WTC11 (cell line): ENCODE measurements around the gene PARL. TPM values are rescaled to one million over a fixed set of nuclear protein-coding genes. Genes with fewer than 3 reads are reported as not detected.

Experiments
- ATAC-seq: fragments of 200-7000 bp; cut with Tn5 transposase; 2 replicates; pipeline ENCODE4 v1.10.0; 2021; ENCODE audit warnings: mild to moderate bottlenecking, moderate library complexity
- Bru-seq: library from RNA; stranded (reverse); fragments of 400-500 nt; gene quantifications from one replicate; lab custom pipeline; 2021; lab: Mats Ljungman, UMichigan
- CTCF ChIA-PET: fragments of 300-600 bp; sonication (Branson Sonifier 250); formaldehyde crosslinking; loops from one replicate; lab custom pipeline; 2021; ENCODE audit warnings: antibody characterized with exemption; lab: Charles Lee
- POLR2A ChIA-PET: fragments of 350-600 bp; sonication (Branson Sonifier 250); formaldehyde crosslinking; loops from one replicate; lab custom pipeline; 2021; ENCODE audit warnings: antibody characterized with exemption; lab: Charles Lee
- DNase-seq: peaks from one replicate; pipeline ENCODE4 v3.0.0; 2021; ENCODE audit warnings: low spot score
- H3K27ac Mint-ChIP-seq: 2 replicates; pipeline ENCODE4 v1.8.0; 2021; ENCODE audit warnings: mixed read lengths
- H3K27me3 Mint-ChIP-seq: 2 replicates; pipeline ENCODE4 v1.8.0; 2021; ENCODE audit warnings: low read depth, mild to moderate bottlenecking, moderate library complexity, mixed read lengths
- H3K36me3 Mint-ChIP-seq: 2 replicates; pipeline ENCODE4 v1.8.0; 2021; ENCODE audit warnings: mixed read lengths
- H3K4me1 Mint-ChIP-seq: 2 replicates; pipeline ENCODE4 v1.8.0; 2022; ENCODE audit warnings: mixed read lengths
- H3K4me3 Mint-ChIP-seq: 2 replicates; pipeline ENCODE4 v1.8.0; 2021; ENCODE audit warnings: mild to moderate bottlenecking, moderate library complexity, mixed read lengths
- H3K9me3 Mint-ChIP-seq: 2 replicates; pipeline ENCODE4 v1.8.0; 2021; ENCODE audit warnings: mixed read lengths
- ATF1 ChIP-seq: sonication (generic); formaldehyde crosslinking; IDR thresholded peaks from 2 replicates; pipeline ENCODE4 v1.8.1; 2023; ENCODE audit warnings: mild to moderate bottlenecking, moderate library complexity, missing genetic modification reagents
- ATF2 ChIP-seq: sonication (generic); formaldehyde crosslinking; IDR thresholded peaks from 2 replicates; pipeline ENCODE4 v1.8.1; 2022; ENCODE audit warnings: low read depth, missing genetic modification reagents, borderline replicate concordance
- EMX1 ChIP-seq: fragments of 250-450 bp; sonication (Bioruptor Pico); IDR thresholded peaks from 2 replicates; pipeline ENCODE4 v1.8.0; 2021; ENCODE audit warnings: mild to moderate bottlenecking
- ESRRA ChIP-seq: sonication (generic); formaldehyde crosslinking; IDR thresholded peaks from 2 replicates; pipeline ENCODE4 v1.8.1; 2022; ENCODE audit warnings: mild to moderate bottlenecking, missing genetic modification reagents, borderline replicate concordance
- FOXP4 ChIP-seq: sonication (generic); formaldehyde crosslinking; IDR thresholded peaks from 2 replicates; pipeline ENCODE4 v1.8.0; 2022; ENCODE audit warnings: mild to moderate bottlenecking, missing genetic modification reagents
- HMGA2 ChIP-seq: fragments of 250-450 bp; sonication (Bioruptor Pico); IDR thresholded peaks from 2 replicates; pipeline ENCODE4 v1.4.0; 2021; ENCODE audit warnings: mild to moderate bottlenecking, moderate library complexity
- IRF2 ChIP-seq: sonication (generic); formaldehyde crosslinking; IDR thresholded peaks from 2 replicates; pipeline ENCODE4 v1.8.0; 2022; ENCODE audit warnings: low read depth, missing genetic modification reagents, borderline replicate concordance
- PRRX2 ChIP-seq: fragments of 250-450 bp; sonication (Bioruptor Pico); IDR thresholded peaks from 2 replicates; pipeline ENCODE4 v1.8.0; 2021; ENCODE audit warnings: mild to moderate bottlenecking
- USF1 ChIP-seq: sonication (generic); formaldehyde crosslinking; IDR thresholded peaks from 2 replicates; pipeline ENCODE4 v1.8.0; 2022; ENCODE audit warnings: mild to moderate bottlenecking, missing genetic modification reagents
- USF2 ChIP-seq: sonication (generic); formaldehyde crosslinking; IDR thresholded peaks from 2 replicates; pipeline ENCODE4 v1.8.1; 2023; ENCODE audit warnings: mild to moderate bottlenecking, missing genetic modification reagents, moderate library complexity
- ZBTB43 ChIP-seq: sonication (generic); formaldehyde crosslinking; IDR thresholded peaks from 2 replicates; pipeline ENCODE4 v1.8.1; 2023; ENCODE audit warnings: mild to moderate bottlenecking, missing genetic modification reagents
- ZNF121 ChIP-seq: sonication (generic); formaldehyde crosslinking; IDR thresholded peaks from 2 replicates; pipeline ENCODE4 v1.8.0; 2023; ENCODE audit warnings: missing genetic modification reagents
- ZNF281 ChIP-seq: sonication (generic); formaldehyde crosslinking; IDR thresholded peaks from 2 replicates; pipeline ENCODE4 v1.8.0; 2023; ENCODE audit warnings: mild to moderate bottlenecking, missing genetic modification reagents
- ZNF317 ChIP-seq: sonication (generic); formaldehyde crosslinking; IDR thresholded peaks from 2 replicates; pipeline ENCODE4 v1.8.1; 2023; ENCODE audit warnings: low read depth, mild to moderate bottlenecking, moderate library complexity, missing genetic modification reagents, borderline replicate concordance
- ZNF423 ChIP-seq: fragments of 250-450 bp; sonication (Bioruptor Pico); IDR thresholded peaks from 2 replicates; pipeline ENCODE4 v2.1.2; 2022; ENCODE audit warnings: mild to moderate bottlenecking, moderate library complexity
- ZNF671 ChIP-seq: fragments of 250-450 bp; sonication (Bioruptor Pico); IDR thresholded peaks from 2 replicates; pipeline ENCODE4 v1.8.0; 2021; ENCODE audit warnings: mild to moderate bottlenecking
- long read RNA-seq, 3 experiments: library from RNA in 1 of 3; library from capped mRNA in 1 of 3; library from polyadenylated mRNA in 1 of 3; unstranded in 2 of 3; stranded (forward) in 1 of 3; transcript quantifications; one replicate each; pipeline ENCODE4 v2.0.0, GENCODE V29; 2021
- total RNA-seq: library from RNA; stranded (reverse); gene quantifications from 3 replicates; pipeline ENCODE4 v1.2.3, GENCODE V29; 2021
- TF ChIP-seq, protein P1 (sequence below): fragments of 250-450 bp; sonication (Bioruptor Pico); conservative IDR thresholded peaks from 2 replicates; pipeline ENCODE4 v1.9.0; 2021; ENCODE audit warnings: mild to moderate bottlenecking
- TF ChIP-seq, protein P2 (sequence below): sonication (generic); formaldehyde crosslinking; IDR thresholded peaks from 2 replicates; pipeline ENCODE4 v1.8.1; 2022; ENCODE audit warnings: mild to moderate bottlenecking, moderate library complexity, missing genetic modification reagents
- TF ChIP-seq, protein P3 (sequence below): sonication (generic); formaldehyde crosslinking; IDR thresholded peaks from 2 replicates; pipeline ENCODE4 v1.8.0; 2022; ENCODE audit warnings: mild to moderate bottlenecking, missing genetic modification reagents

PARL gene
- total RNA-seq (71.3 to 93.5 TPM (median 74.3 TPM) in 3 replicates), Bru-seq, nascent RNA (percentile 82 among the genes with signal in this experiment)
- long read RNA-seq, experiment 1, transcript PARL-205 (10 exons, 1,347 nt), result minor isoform, 6 of 267 reads
- long read RNA-seq, experiment 1, transcript PARL-202 (10 exons, 1,414 nt), result major isoform, 180 of 267 reads
- long read RNA-seq, experiment 1, transcript PARL-201 (9 exons, 1,240 nt), result minor isoform, 45 of 267 reads
- long read RNA-seq, experiment 1, partial matches to known transcripts, result 7 of 267 reads
- long read RNA-seq, experiment 1, other reads (novel, unspliced or antisense), result 24 of 267 reads
- long read RNA-seq, experiment 2, transcript PARL-201 (9 exons, 1,240 nt), result minor isoform, 12 of 56 reads
- long read RNA-seq, experiment 2, transcript PARL-202 (10 exons, 1,414 nt), result major isoform, 31 of 56 reads
- long read RNA-seq, experiment 2, partial matches to known transcripts, result 9 of 56 reads
- long read RNA-seq, experiment 2, other reads (novel, unspliced or antisense), result 2 of 56 reads
- long read RNA-seq, experiment 3, transcript PARL-205 (10 exons, 1,347 nt), result minor isoform, 8 of 590 reads
- long read RNA-seq, experiment 3, transcript PARL-201 (9 exons, 1,240 nt), result minor isoform, 119 of 590 reads
- long read RNA-seq, experiment 3, transcript PARL-202 (10 exons, 1,414 nt), result major isoform, 357 of 590 reads
- long read RNA-seq, experiment 3, transcript PARL-206 (8 exons, 1,098 nt), result minor isoform, 16 of 590 reads
- long read RNA-seq, experiment 3, partial matches to known transcripts, result 3 of 590 reads
- long read RNA-seq, experiment 3, other reads (novel, unspliced or antisense), result 83 of 590 reads

DNA sequence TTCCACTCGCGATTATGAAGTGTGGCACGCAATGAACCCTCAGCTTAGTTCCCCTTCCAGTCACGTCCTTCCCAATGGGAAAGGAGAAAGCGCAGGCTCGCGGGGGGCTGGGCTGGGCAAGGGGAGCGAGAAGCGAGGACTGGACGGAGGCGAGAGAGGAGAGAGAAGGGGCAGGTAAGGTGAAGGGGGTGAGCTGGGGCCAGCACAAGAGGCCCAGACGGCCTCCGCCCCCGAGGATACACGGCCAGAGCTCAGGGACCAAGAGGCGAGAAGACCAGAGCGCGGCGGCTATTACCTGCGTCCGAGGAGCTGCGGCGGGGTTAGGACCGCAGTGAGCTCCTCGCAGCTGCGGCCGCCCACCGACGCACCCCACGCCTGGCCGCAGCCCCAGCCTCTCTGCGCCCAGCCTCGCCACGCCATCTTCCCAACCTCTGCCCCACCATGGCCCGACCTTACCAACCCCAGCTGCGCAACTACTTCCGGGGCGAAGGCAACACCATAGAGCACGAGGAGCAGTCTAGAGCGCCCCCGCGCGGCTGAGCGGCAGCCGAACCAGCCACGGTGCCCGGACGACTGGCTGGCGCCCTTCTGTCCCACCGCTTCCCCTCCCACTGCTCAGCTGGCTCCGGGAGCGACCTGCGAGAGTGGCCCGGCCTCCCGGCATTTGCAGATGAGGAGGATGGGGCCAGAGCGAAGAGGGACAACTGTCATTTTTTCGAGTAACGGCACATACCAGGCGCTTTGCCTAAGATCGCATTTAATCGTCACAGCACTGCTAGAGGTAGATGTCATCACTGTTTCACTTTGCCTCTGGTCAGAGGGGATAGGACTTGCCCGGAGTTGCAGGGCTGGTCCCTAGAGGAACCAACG, at the start of gene PARL:
Gene PARL, minus strand, starts transcription at position 454 of the 870 bp plus-strand sequence. Its CDS starts 34 bp downstream, at position 420.
- Mint-ChIP-seq H3K27me3 (peaks cover 2% of the 10 kb centered on the region), H3K4me1 (peaks cover 19% of the 10 kb centered on the region), H3K9me3 (no peaks in the 10 kb centered on the region), H3K36me3 (no peaks in the 10 kb centered on the region), H3K4me3 (peak within 1 kb of the TSS; percentile 95), H3K27ac (peak within 1 kb of the TSS; percentile 63)
- DNase-seq, result peak; percentile 97
- ChIA-PET CTCF (interaction anchor here (0.5 to 2.1 kb wide), 35 partner anchors 8 to 414 kb away, joined by 3 to 23 read pairs (median 3); partner anchors contain the start of genes ABCC5, EEF1AKMT4, EIF2B5 and MAP6D1), POLR2A (interaction anchor here (0.6 kb wide), 1 partner anchor 376 kb away, joined by 3 read pairs; no protein-coding TSS in a partner anchor)
- ATAC-seq, result peak; percentile 98
- TF ChIP-seq ZBTB43 (peak; percentile 65; the same call in 1 of the 2 replicates), IRF2 (CRISPR knock-in tag) (no peak), USF1 (CRISPR knock-in tag) (peak; percentile 27; the same call in 1 of the 2 replicates), ZNF281 (CRISPR knock-in tag) (peak; percentile 51; the same call in 1 of the 2 replicates), ZNF317 (CRISPR knock-in tag) (no peak), ZNF671 (CRISPR knock-in tag) (no peak), USF2 (CRISPR knock-in tag) (peak; percentile 65), ZNF423 (CRISPR knock-in tag) (no peak), HMGA2 (CRISPR knock-in tag) (no peak), PRRX2 (CRISPR knock-in tag) (no peak), ATF2 (CRISPR knock-in tag) (no peak), ATF1 (no peak), ZNF121 (CRISPR knock-in tag) (peak; percentile 82; the same call in 1 of the 2 replicates), FOXP4 (CRISPR knock-in tag) (peak; percentile 92), EMX1 (no peak), ESRRA (CRISPR knock-in tag) (peak; percentile 80; the same call in 1 of the 2 replicates)
- TF ChIP-seq, protein P1, sequence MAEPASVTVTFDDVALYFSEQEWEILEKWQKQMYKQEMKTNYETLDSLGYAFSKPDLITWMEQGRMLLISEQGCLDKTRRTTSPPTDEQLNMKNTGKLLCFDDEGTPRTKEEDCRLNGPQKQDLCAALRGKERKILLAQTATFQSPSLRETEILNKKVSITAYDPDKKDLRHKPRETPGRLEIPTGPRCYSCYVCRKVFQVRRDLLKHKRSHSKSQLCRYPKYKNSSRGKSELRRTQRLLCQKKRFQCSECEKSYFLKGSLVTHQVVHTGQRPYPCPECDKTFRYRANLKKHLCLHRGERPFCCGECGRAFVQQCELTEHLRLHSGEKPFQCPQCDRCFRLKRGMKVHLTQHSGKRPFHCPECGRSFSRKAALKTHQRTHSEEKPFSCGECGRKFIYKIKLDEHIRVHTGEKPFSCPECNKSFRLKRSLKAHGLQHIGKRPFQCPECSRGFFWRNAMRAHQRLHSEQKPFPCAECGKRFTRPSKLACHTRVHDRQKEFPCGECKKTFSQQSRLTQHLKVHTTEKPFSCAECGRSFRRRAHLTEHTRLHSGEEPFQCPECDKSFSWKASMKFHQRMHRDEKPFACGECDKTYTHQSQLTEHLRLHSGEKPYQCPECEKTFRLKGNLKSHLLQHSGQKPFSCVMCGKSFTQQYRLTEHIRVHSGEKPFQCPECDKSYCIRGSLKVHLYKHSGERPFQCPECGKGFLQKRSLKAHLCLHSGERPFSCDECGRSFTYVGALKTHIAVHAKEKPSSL (CRISPR knock-in tag), result no peak
- TF ChIP-seq, protein P2, sequence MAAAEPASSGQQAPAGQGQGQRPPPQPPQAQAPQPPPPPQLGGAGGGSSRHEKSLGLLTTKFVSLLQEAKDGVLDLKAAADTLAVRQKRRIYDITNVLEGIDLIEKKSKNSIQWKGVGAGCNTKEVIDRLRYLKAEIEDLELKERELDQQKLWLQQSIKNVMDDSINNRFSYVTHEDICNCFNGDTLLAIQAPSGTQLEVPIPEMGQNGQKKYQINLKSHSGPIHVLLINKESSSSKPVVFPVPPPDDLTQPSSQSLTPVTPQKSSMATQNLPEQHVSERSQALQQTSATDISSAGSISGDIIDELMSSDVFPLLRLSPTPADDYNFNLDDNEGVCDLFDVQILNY (CRISPR knock-in tag), result no peak
- TF ChIP-seq, protein P3, sequence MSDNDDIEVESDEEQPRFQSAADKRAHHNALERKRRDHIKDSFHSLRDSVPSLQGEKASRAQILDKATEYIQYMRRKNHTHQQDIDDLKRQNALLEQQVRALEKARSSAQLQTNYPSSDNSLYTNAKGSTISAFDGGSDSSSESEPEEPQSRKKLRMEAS (CRISPR knock-in tag), result peak; percentile 96
